Measurements from ENCODE around the gene SAMMSON. TPM values are rescaled to one million over a fixed set of nuclear protein-coding genes. Genes with fewer than 3 reads are reported as not detected.

Gene SAMMSON
- total RNA-seq, 1 experiment from 2014 or later, result not detected

GRCh38 chr3:69987833-69988232 is 11.7 kb upstream of the SAMMSON start:
- peaks cover 27% of the 10 kb centered on the region for H3K27me3 Mint-ChIP-seq (ENCODE audit: insufficient read depth, unreplicated experiment)
- no peak overlapping the region for H3K4me3 Mint-ChIP-seq (ENCODE audit: unreplicated experiment)
- POLR2A ChIA-PET, result no interaction called here
- CTCF ChIA-PET, result no interaction called here
- H3K27ac Mint-ChIP-seq (ENCODE audit: low read depth, unreplicated experiment), result no peak overlapping the region
- intact Hi-C loops (cut with micrococcal nuclease), result no loop called here
- H3K9me3 Mint-ChIP-seq (ENCODE audit: unreplicated experiment), result no peaks in the 10 kb centered on the region
- no peaks in the 10 kb centered on the region for H3K4me1 Mint-ChIP-seq (ENCODE audit: insufficient read depth, unreplicated experiment)
- no TSS peak for BruUV-seq (replicated peaks)
- no peak for TF ChIP-seq CTCF (IDR thresholded peaks at IDR 0.05; ENCODE audit: unreplicated experiment)
- DNase-seq (ENCODE audit: unreplicated experiment), result no peak
- no peaks in the 10 kb centered on the region for H3K36me3 Mint-ChIP-seq (ENCODE audit: insufficient read depth, unreplicated experiment)

GRCh38 chr3:69993757-69994156 is 5.8 kb upstream of the SAMMSON start:
- H3K27me3 Mint-ChIP-seq (ENCODE audit: insufficient read depth, unreplicated experiment), result peaks cover 71% of the 10 kb centered on the region
- H3K4me1 Mint-ChIP-seq (ENCODE audit: insufficient read depth, unreplicated experiment), result peaks cover 6% of the 10 kb centered on the region
- no peak overlapping the region for H3K4me3 Mint-ChIP-seq (ENCODE audit: unreplicated experiment)
- H3K9me3 Mint-ChIP-seq (ENCODE audit: unreplicated experiment), result no peaks in the 10 kb centered on the region
- ChIA-PET POLR2A (interaction anchor here (0.7 to 1.4 kb wide), 2 partner anchors 10 kb away, joined by 3 to 5 read pairs; no protein-coding TSS in a partner anchor), CTCF (interaction anchor here (1.4 kb wide), 1 partner anchor 10 kb away, joined by 3 read pairs; no protein-coding TSS in a partner anchor)
- BruUV-seq (replicated peaks), result no TSS peak
- intact Hi-C loops (cut with micrococcal nuclease), result no loop called here
- no peak for TF ChIP-seq CTCF (IDR thresholded peaks at IDR 0.05; ENCODE audit: unreplicated experiment)
- no peaks in the 10 kb centered on the region for H3K36me3 Mint-ChIP-seq (ENCODE audit: insufficient read depth, unreplicated experiment)
- no peak overlapping the region for H3K27ac Mint-ChIP-seq (ENCODE audit: low read depth, unreplicated experiment)
- DNase-seq (ENCODE audit: unreplicated experiment), result no peak

GRCh38 chr3:69994919-69995318 is 4.6 kb upstream of the SAMMSON start:
- Mint-ChIP-seq H3K4me1 (ENCODE audit: insufficient read depth, unreplicated experiment) (peaks cover 13% of the 10 kb centered on the region), H3K27me3 (ENCODE audit: insufficient read depth, unreplicated experiment) (peaks cover 71% of the 10 kb centered on the region), H3K4me3 (ENCODE audit: unreplicated experiment) (no peak overlapping the region), H3K36me3 (ENCODE audit: insufficient read depth, unreplicated experiment) (no peaks in the 10 kb centered on the region), H3K27ac (ENCODE audit: low read depth, unreplicated experiment) (no peak overlapping the region), H3K9me3 (ENCODE audit: unreplicated experiment) (peaks cover 7% of the 10 kb centered on the region)
- DNase-seq (ENCODE audit: unreplicated experiment), result no peak
- intact Hi-C loops (cut with micrococcal nuclease), result no loop called here
- TF ChIP-seq CTCF (IDR thresholded peaks at IDR 0.05; ENCODE audit: unreplicated experiment), result no peak
- CTCF ChIA-PET, result interaction anchor here (0.7 kb wide), 1 partner anchor 9 kb away, joined by 4 read pairs; no protein-coding TSS in a partner anchor
- POLR2A ChIA-PET, result no interaction called here
- no TSS peak for BruUV-seq (replicated peaks)

- H3K4me1 Mint-ChIP-seq (ENCODE audit: insufficient read depth, unreplicated experiment), result peaks cover 13% of the 10 kb centered on the region
- POLR2A ChIA-PET, result interaction anchor here (0.6 kb wide), 1 partner anchor 15 kb away, joined by 3 read pairs; no protein-coding TSS in a partner anchor
- peaks cover 7% of the 10 kb centered on the region for H3K9me3 Mint-ChIP-seq (ENCODE audit: unreplicated experiment)
- H3K36me3 Mint-ChIP-seq (ENCODE audit: insufficient read depth, unreplicated experiment), result no peaks in the 10 kb centered on the region
- no peak overlapping the region for H3K27ac Mint-ChIP-seq (ENCODE audit: low read depth, unreplicated experiment)
- no peak for TF ChIP-seq CTCF (IDR thresholded peaks at IDR 0.05; ENCODE audit: unreplicated experiment)
- peaks cover 69% of the 10 kb centered on the region for H3K27me3 Mint-ChIP-seq (ENCODE audit: insufficient read depth, unreplicated experiment)
- intact Hi-C loops (cut with micrococcal nuclease), result no loop called here
- CTCF ChIA-PET, result interaction anchor here (0.6 kb wide), 2 partner anchors 41 to 917 kb away, joined by 3 to 7 read pairs; no protein-coding TSS in a partner anchor
- H3K4me3 Mint-ChIP-seq (ENCODE audit: unreplicated experiment), result no peak overlapping the region
- DNase-seq (ENCODE audit: unreplicated experiment), result no peak
- no TSS peak for BruUV-seq (replicated peaks)
Measured at GRCh38 chr3:69997631-69998307, 1.8 kb upstream of the SAMMSON start.

All from MCF 10A (cell line).